ENCODE data around the gene ANKRD23.
A peak's percentile ranks its signal among the peaks of the same experiment; 100 is the strongest.

Gene ANKRD23

DNA sequence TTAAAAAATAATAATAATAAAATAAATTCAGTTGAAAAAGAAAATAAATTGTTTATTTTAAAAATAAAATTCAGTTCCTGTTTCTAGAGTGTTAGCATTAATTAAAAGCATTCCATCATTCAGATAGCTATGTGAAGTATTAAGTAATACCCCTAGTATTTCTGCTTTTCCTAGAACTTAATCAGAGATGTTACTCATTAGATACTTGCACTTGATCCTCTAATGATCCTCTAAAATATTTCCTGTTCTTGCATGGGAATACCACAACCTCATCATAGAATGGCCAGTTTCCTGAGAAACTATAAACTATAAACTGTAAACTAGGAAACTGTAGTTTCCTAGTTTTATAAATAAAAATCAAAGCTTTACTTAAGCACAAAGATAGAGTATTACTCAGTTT, 38.8 kb downstream of the ANKRD23 start:
- DNase-seq (ENCODE audit: low read depth, low spot score), result no peak
- no peak for TF ChIP-seq CTCF (IDR thresholded peaks at IDR 0.05; ENCODE audit: insufficient read depth, low read length, missing control alignments)
- no peak overlapping the region for H3K4me3 ChIP-seq (ENCODE audit: low read depth, low read length)
- ChIA-PET POLR2A (no interaction called here), CTCF (interaction anchor here (1.0 kb wide), 1 partner anchor 8 kb away, joined by 3 read pairs; no protein-coding TSS in a partner anchor)

DNA sequence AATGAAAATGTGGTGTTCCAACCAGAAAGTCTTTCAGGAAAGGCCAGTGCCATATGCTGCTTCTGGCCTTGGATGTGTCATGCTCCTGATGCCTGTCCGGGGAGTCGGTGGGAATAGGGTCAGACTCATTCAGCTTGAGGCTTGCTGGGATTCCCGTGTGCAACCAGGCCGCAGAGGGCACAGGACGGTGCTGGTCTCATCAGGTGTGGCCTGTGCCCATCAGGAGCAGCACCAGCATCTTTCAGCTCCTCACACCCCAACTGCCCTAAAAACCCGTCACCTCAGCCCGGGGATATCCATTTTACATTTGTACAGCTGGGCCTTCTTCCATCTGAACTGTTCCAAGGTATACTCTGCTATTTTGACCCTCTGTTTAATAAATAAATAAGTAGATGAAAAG, 41.1 kb downstream of the ANKRD23 start:
- CTCF ChIA-PET, result interaction anchor here (0.8 to 2.3 kb wide), 7 partner anchors 9 to 198 kb away, joined by 3 to 10 read pairs (median 3); partner anchors contain the start of gene FER1L5
- TF ChIP-seq CTCF (IDR thresholded peaks at IDR 0.05; ENCODE audit: insufficient read depth, low read length, missing control alignments), result no peak
- POLR2A ChIA-PET, result no interaction called here
- no peak for DNase-seq (ENCODE audit: low read depth, low spot score)
- no peak overlapping the region for H3K4me3 ChIP-seq (ENCODE audit: low read depth, low read length)

- no peak for DNase-seq (ENCODE audit: low read depth, low spot score)
- TF ChIP-seq CTCF (IDR thresholded peaks at IDR 0.05; ENCODE audit: insufficient read depth, low read length, missing control alignments), result no peak
- ChIA-PET CTCF (interaction anchor here (0.8 to 2.9 kb wide), 10 partner anchors 10 to 197 kb away, joined by 3 to 20 read pairs (median 4); partner anchors contain the start of gene FER1L5), POLR2A (no interaction called here)
- no peak overlapping the region for H3K4me3 ChIP-seq (ENCODE audit: low read depth, low read length)
These were observed 41.8 kb downstream of the ANKRD23 start for GRCh38 chr2:96801786-96802595.

- CTCF ChIA-PET, result interaction anchor here (1.0 to 3.0 kb wide), 18 partner anchors 8 to 253 kb away, joined by 3 to 20 read pairs (median 5); no protein-coding TSS in a partner anchor
- no peak overlapping the region for H3K4me3 ChIP-seq (ENCODE audit: low read depth, low read length)
- TF ChIP-seq CTCF (IDR thresholded peaks at IDR 0.05; ENCODE audit: insufficient read depth, low read length, missing control alignments), result peak; percentile 93
- no peak for DNase-seq (ENCODE audit: low read depth, low spot score)
- POLR2A ChIA-PET, result no interaction called here
These were observed 42.6 kb downstream of the ANKRD23 start for GRCh38 chr2:96801005-96801785.

- H3K4me3 ChIP-seq (ENCODE audit: low read depth, low read length), result no peak overlapping the region
- ChIA-PET CTCF (interaction anchor here (0.8 to 3.0 kb wide), 21 partner anchors 9 to 252 kb away, joined by 3 to 20 read pairs (median 5); no protein-coding TSS in a partner anchor), POLR2A (no interaction called here)
- no peak for TF ChIP-seq CTCF (IDR thresholded peaks at IDR 0.05; ENCODE audit: insufficient read depth, low read length, missing control alignments)
- no peak for DNase-seq (ENCODE audit: low read depth, low spot score)
These were observed 43.5 kb downstream of the ANKRD23 start for GRCh38 chr2:96800061-96801004.
